ENCODE results near the gene SPATA31E1.
"Not testable (repeated sequence)": the region's sequence is repeated elsewhere in the genome, so short reads cannot be mapped to it uniquely, and the experiment has no call there.

SPATA31E1 gene

DNA sequence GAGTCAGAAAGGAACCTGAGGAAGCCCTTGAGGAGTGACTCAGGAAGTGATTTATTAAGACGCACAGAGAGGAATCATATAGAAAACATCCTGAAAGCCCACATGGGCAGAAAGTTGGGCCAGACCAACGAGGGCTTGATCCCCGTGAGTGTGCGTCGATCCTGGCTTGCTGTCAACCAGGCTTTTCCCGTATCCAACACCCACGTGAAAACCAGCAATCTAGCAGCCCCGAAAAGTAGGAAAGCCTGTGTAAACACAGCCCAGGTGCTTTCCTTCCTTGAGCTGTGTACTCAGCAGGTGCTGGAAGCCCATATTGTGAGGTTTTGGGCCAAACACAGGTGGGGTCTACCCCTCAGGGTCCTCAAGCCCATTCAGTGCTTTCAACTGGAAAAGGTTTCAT lies 38.9 kb downstream of the SPATA31E1 start:
- H2BK12ac ChIP-seq (ENCODE audit: low read length); H4K91ac ChIP-seq (ENCODE audit: low read depth, low read length, poor library complexity); H3K4me3 ChIP-seq (ENCODE audit: low read length in 2 of 2); H2BK120ac ChIP-seq (ENCODE audit: low read depth, low read length); H3K14ac ChIP-seq (ENCODE audit: low read length); H2BK15ac ChIP-seq (ENCODE audit: low read length); H3K9me3 ChIP-seq (replicated peaks in 1 of 2; ENCODE audit: control insufficient read depth in 2 of 2, insufficient read depth in 1 of 2, low read depth in 1 of 2, low read length in 2 of 2); H3K4me1 ChIP-seq (ENCODE audit: control insufficient read depth in 2 of 2, insufficient read depth in 1 of 2, low read depth in 1 of 2, low read length in 2 of 2); H3K27ac ChIP-seq (replicated peaks; ENCODE audit: low read length); H2AFZ ChIP-seq (ENCODE audit: low read length); H2BK5ac ChIP-seq (ENCODE audit: low read length); DNase-seq (ENCODE audit: low spot score); H3K27me3 ChIP-seq (ENCODE audit: control insufficient read depth in 3 of 3, insufficient read depth in 3 of 3, low read depth in 1 of 3, low read length in 3 of 3); H3K9ac ChIP-seq (ENCODE audit: low read depth, low read length, poor library complexity); H3K18ac ChIP-seq (ENCODE audit: low read length); H3K79me1 ChIP-seq (ENCODE audit: low read depth, low read length); H3K4me2 ChIP-seq (ENCODE audit: insufficient read depth, low read length, poor library complexity, severe bottlenecking); H4K8ac ChIP-seq (ENCODE audit: low read depth, low read length); H3K4ac ChIP-seq (ENCODE audit: low read length); H2AK5ac ChIP-seq (ENCODE audit: low read depth, low read length); H3K36me3 ChIP-seq (replicated peaks in 1 of 2; ENCODE audit: control insufficient read depth in 2 of 2, insufficient read depth in 2 of 2, low read length in 2 of 2); H3K23ac ChIP-seq (ENCODE audit: low read depth, low read length, poor library complexity): not testable (repeated sequence)
- WGBS, 2 donors (ENCODE audit: extremely low coverage in 2 of 2, insufficient read length in 2 of 2, insufficient replicate concordance in 1 of 2): no CpG with 5 or more reads among the region's 8 CpGs

DNA sequence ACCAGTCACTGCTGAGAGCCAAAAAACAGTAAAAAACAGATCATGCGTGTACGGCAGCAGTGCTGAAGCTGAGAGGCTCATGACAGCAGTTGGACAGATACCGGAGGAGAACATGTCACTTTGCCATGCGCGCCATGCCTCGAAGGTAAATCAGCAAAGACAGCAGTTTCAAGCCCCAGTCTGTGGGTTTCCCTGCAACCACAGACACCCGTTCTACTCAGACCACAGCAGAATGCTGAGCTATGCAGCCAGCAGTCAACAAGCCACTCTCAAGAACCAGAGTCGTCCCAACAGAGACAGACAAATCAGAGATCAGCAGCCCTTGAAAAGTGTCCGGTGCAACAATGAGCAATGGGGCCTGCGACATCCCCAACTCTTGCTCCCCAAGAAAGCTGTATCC lies 40.3 kb downstream of the SPATA31E1 start:
- H3K9ac ChIP-seq (ENCODE audit: low read depth, low read length, poor library complexity); H2BK12ac ChIP-seq (ENCODE audit: low read length); H4K8ac ChIP-seq (ENCODE audit: low read depth, low read length); H3K4me3 ChIP-seq (ENCODE audit: low read length in 2 of 2); DNase-seq (ENCODE audit: low spot score); H3K4me1 ChIP-seq (ENCODE audit: control insufficient read depth in 2 of 2, insufficient read depth in 1 of 2, low read depth in 1 of 2, low read length in 2 of 2); H3K9me3 ChIP-seq (replicated peaks in 1 of 2; ENCODE audit: control insufficient read depth in 2 of 2, insufficient read depth in 1 of 2, low read depth in 1 of 2, low read length in 2 of 2); H3K27ac ChIP-seq (replicated peaks; ENCODE audit: low read length); H3K4me2 ChIP-seq (ENCODE audit: insufficient read depth, low read length, poor library complexity, severe bottlenecking); H2AFZ ChIP-seq (ENCODE audit: low read length); H2AK5ac ChIP-seq (ENCODE audit: low read depth, low read length); H3K23ac ChIP-seq (ENCODE audit: low read depth, low read length, poor library complexity); H4K91ac ChIP-seq (ENCODE audit: low read depth, low read length, poor library complexity); H2BK120ac ChIP-seq (ENCODE audit: low read depth, low read length); H3K27me3 ChIP-seq (ENCODE audit: control insufficient read depth in 3 of 3, insufficient read depth in 3 of 3, low read depth in 1 of 3, low read length in 3 of 3); H3K36me3 ChIP-seq (replicated peaks in 1 of 2; ENCODE audit: control insufficient read depth in 2 of 2, insufficient read depth in 2 of 2, low read length in 2 of 2); H2BK15ac ChIP-seq (ENCODE audit: low read length); H3K79me1 ChIP-seq (ENCODE audit: low read depth, low read length); H3K14ac ChIP-seq (ENCODE audit: low read length); H3K4ac ChIP-seq (ENCODE audit: low read length); H2BK5ac ChIP-seq (ENCODE audit: low read length); H3K18ac ChIP-seq (ENCODE audit: low read length): not testable (repeated sequence)
- WGBS, 2 donors (ENCODE audit: extremely low coverage in 2 of 2, insufficient read length in 2 of 2, insufficient replicate concordance in 1 of 2): no CpG with 5 or more reads among the region's 10 CpGs

DNA sequence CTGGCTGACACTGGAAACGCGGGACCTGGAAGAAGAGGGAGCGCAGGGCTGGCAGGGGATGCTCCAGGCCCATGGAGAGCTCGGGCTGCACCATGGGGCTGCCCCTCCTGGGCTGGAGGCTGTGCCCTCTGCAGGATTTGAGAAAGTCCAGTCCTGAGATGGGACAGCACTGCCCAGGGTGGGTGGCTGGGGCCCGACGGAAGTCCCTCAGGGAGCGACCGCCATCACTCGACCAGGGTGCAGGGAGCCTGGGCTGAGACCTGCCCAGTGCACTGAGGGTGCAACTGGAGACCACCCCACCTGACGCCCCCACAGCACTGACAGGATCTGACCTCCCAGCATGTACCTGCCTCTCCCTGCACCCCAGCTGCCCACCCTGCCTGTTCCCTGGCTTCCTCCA lies 42.2 kb downstream of the SPATA31E1 start:
- H3K27ac ChIP-seq (replicated peaks; ENCODE audit: low read length); H2AFZ ChIP-seq (ENCODE audit: low read length); H2BK12ac ChIP-seq (ENCODE audit: low read length); H3K9ac ChIP-seq (ENCODE audit: low read depth, low read length, poor library complexity); H2BK5ac ChIP-seq (ENCODE audit: low read length); DNase-seq (ENCODE audit: low spot score); H3K18ac ChIP-seq (ENCODE audit: low read length); H3K9me3 ChIP-seq (replicated peaks in 1 of 2; ENCODE audit: control insufficient read depth in 2 of 2, insufficient read depth in 1 of 2, low read depth in 1 of 2, low read length in 2 of 2); H3K4me1 ChIP-seq (ENCODE audit: control insufficient read depth in 2 of 2, insufficient read depth in 1 of 2, low read depth in 1 of 2, low read length in 2 of 2); H2BK120ac ChIP-seq (ENCODE audit: low read depth, low read length); H3K4me2 ChIP-seq (ENCODE audit: insufficient read depth, low read length, poor library complexity, severe bottlenecking); H4K91ac ChIP-seq (ENCODE audit: low read depth, low read length, poor library complexity); H2AK5ac ChIP-seq (ENCODE audit: low read depth, low read length); H3K4ac ChIP-seq (ENCODE audit: low read length); H4K8ac ChIP-seq (ENCODE audit: low read depth, low read length); H3K36me3 ChIP-seq (replicated peaks in 1 of 2; ENCODE audit: control insufficient read depth in 2 of 2, insufficient read depth in 2 of 2, low read length in 2 of 2); H3K4me3 ChIP-seq (ENCODE audit: low read length in 2 of 2); H3K79me1 ChIP-seq (ENCODE audit: low read depth, low read length); H3K27me3 ChIP-seq (ENCODE audit: control insufficient read depth in 3 of 3, insufficient read depth in 3 of 3, low read depth in 1 of 3, low read length in 3 of 3); H3K23ac ChIP-seq (ENCODE audit: low read depth, low read length, poor library complexity); H2BK15ac ChIP-seq (ENCODE audit: low read length): not testable (repeated sequence)
- no CpG with 5 or more reads among the region's 10 CpGs for WGBS, 2 donors (ENCODE audit: extremely low coverage in 2 of 2, insufficient read length in 2 of 2, insufficient replicate concordance in 1 of 2)
- H3K14ac ChIP-seq (ENCODE audit: low read length): peak overlapping the region; percentile 47

DNA sequence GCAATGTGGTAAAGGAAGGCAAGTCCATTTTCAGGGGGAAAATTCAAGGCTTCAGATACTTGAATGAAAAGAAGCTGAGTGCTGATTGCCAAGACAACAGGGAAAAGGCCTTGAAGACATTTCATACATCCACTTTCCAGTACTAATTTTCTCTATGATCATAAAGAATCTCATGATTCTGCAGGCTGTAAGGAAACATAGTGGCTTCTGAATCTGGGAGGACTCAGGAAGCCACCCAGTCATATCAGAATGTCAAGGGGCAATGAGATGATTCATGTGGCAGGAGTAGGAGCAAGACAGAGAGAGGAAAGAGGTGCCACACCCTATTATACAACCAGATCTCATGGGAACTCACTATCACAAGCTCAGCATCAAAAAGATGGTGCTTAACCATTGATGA lies 46.5 kb downstream of the SPATA31E1 start:
- H2BK15ac ChIP-seq (ENCODE audit: low read length); H2AFZ ChIP-seq (ENCODE audit: low read length); H3K9me3 ChIP-seq (replicated peaks in 1 of 2; ENCODE audit: control insufficient read depth in 2 of 2, insufficient read depth in 1 of 2, low read depth in 1 of 2, low read length in 2 of 2); DNase-seq (ENCODE audit: low spot score); H2BK5ac ChIP-seq (ENCODE audit: low read length); H3K23ac ChIP-seq (ENCODE audit: low read depth, low read length, poor library complexity); H3K18ac ChIP-seq (ENCODE audit: low read length); H3K9ac ChIP-seq (ENCODE audit: low read depth, low read length, poor library complexity); H3K27me3 ChIP-seq (ENCODE audit: control insufficient read depth in 3 of 3, insufficient read depth in 3 of 3, low read depth in 1 of 3, low read length in 3 of 3); H3K4ac ChIP-seq (ENCODE audit: low read length); H4K91ac ChIP-seq (ENCODE audit: low read depth, low read length, poor library complexity); H2BK120ac ChIP-seq (ENCODE audit: low read depth, low read length); H3K79me1 ChIP-seq (ENCODE audit: low read depth, low read length); H2BK12ac ChIP-seq (ENCODE audit: low read length); H2AK5ac ChIP-seq (ENCODE audit: low read depth, low read length); H4K8ac ChIP-seq (ENCODE audit: low read depth, low read length); H3K36me3 ChIP-seq (replicated peaks in 1 of 2; ENCODE audit: control insufficient read depth in 2 of 2, insufficient read depth in 2 of 2, low read length in 2 of 2); H3K4me2 ChIP-seq (ENCODE audit: insufficient read depth, low read length, poor library complexity, severe bottlenecking); H3K4me1 ChIP-seq (ENCODE audit: control insufficient read depth in 2 of 2, insufficient read depth in 1 of 2, low read depth in 1 of 2, low read length in 2 of 2); H3K14ac ChIP-seq (ENCODE audit: low read length); H3K27ac ChIP-seq (replicated peaks; ENCODE audit: low read length); H3K4me3 ChIP-seq (ENCODE audit: low read length in 2 of 2): not testable (repeated sequence)
